GM12878 (cell line): Measurements from ENCODE around the gene BNIP2. TPM values are rescaled to one million over a fixed set of nuclear protein-coding genes. Genes with fewer than 3 reads are reported as not detected.
A peak's percentile ranks its signal among the peaks of the same experiment; 100 is the strongest.

Experiments used
- ASH2L ChIP-seq: fragments of 300-600, 200-600 bp; sonication (generic); IDR thresholded peaks from 2 replicates; pipeline ENCODE4 v1.6.1; 2017; ENCODE audit warnings: low read depth, mild to moderate bottlenecking, borderline replicate concordance
- BMI1 ChIP-seq: fragments of 450-650 bp; IDR thresholded peaks from 2 replicates; pipeline ENCODE4 v1.6.1; 2016; ENCODE audit warnings: mild to moderate bottlenecking, moderate library complexity, borderline replicate concordance
- CHD1 ChIP-seq: IDR thresholded peaks from 2 replicates; pipeline ENCODE4 v1.6.1; 2012; ENCODE audit warnings: low read depth, low read length, improper control_type of control experiment
- ESRRA ChIP-seq: IDR thresholded peaks from 2 replicates; pipeline ENCODE4 v1.6.1; 2012; ENCODE audit warnings: mild to moderate bottlenecking, low read length, improper control_type of control experiment
- FOS ChIP-seq: IDR thresholded peaks from 3 replicates; pipeline ENCODE4 v1.6.1; 2011; ENCODE audit warnings: borderline replicate concordance; ENCODE audit not compliant: insufficient read length; ENCODE audit errors: extremely low read depth
- FOXK2 ChIP-seq: fragments of 450-650 bp; IDR thresholded peaks from 2 replicates; pipeline ENCODE4 v1.6.1; 2017; ENCODE audit warnings: mild to moderate bottlenecking, moderate library complexity
- GABPA ChIP-seq: IDR thresholded peaks from 2 replicates; pipeline ENCODE4 v1.6.1; 2014; ENCODE audit warnings: antibody characterized with exemption, low read depth, mild to moderate bottlenecking, inconsistent platforms
- HDAC6 ChIP-seq: fragments of 200-600 bp; sonication (generic); IDR thresholded peaks from one replicate; pipeline ENCODE4 v1.8.0; 2017; ENCODE audit warnings: antibody characterized with exemption; ENCODE audit not compliant: unreplicated experiment
- IKZF1 ChIP-seq: fragments of 450-650 bp; conservative IDR thresholded peaks from 2 replicates; pipeline ENCODE4 v1.6.1; 2017; ENCODE audit warnings: antibody characterized with exemption, mild to moderate bottlenecking
- IRF4 ChIP-seq: IDR thresholded peaks from 2 replicates; pipeline ENCODE4 v1.6.1; 2011; ENCODE audit warnings: low read depth, low read length
- NFIC ChIP-seq: IDR thresholded peaks from 2 replicates; pipeline ENCODE4 v1.6.1; 2012; ENCODE audit warnings: low read depth, mild to moderate bottlenecking, inconsistent platforms, low read length, moderate library complexity
- RB1 ChIP-seq: fragments of 450-650 bp; formaldehyde crosslinking; IDR thresholded peaks from 2 replicates; pipeline ENCODE4 v1.6.1; 2017; ENCODE audit warnings: mild to moderate bottlenecking, borderline replicate concordance
- RELA ChIP-seq: fragments of 450-650 bp; IDR thresholded peaks from 2 replicates; pipeline ENCODE4 v1.8.0; 2014; ENCODE audit warnings: borderline replicate concordance; ENCODE audit not compliant: partially characterized antibody
- SMC3 ChIP-seq: IDR thresholded peaks from 2 replicates; pipeline ENCODE4 v1.6.1; 2011; ENCODE audit warnings: low read length, improper control_type of control experiment, borderline replicate concordance
- WRNIP1 ChIP-seq: IDR thresholded peaks from 2 replicates; pipeline ENCODE4 v1.6.1; 2011; ENCODE audit warnings: low read depth, low read length, improper control_type of control experiment, borderline replicate concordance
- YY1 ChIP-seq: IDR thresholded peaks from 2 replicates; pipeline ENCODE4 v1.6.1; 2011; ENCODE audit warnings: low read depth, mild to moderate bottlenecking, low read length
- ZNF274 ChIP-seq: IDR thresholded peaks from one replicate; pipeline ENCODE4 v1.8.0; 2011; ENCODE audit not compliant: insufficient read length, insufficient read depth
- ZSCAN29 ChIP-seq: fragments of 450-650 bp; IDR thresholded peaks from 2 replicates; pipeline ENCODE4 v1.6.1; 2017; ENCODE audit warnings: mild to moderate bottlenecking, moderate library complexity
- polyA plus RNA-seq, 11 experiments: library from polyadenylated mRNA; depleted of rRNA in 4 of 11; unstranded in 6 of 11; stranded (reverse) in 5 of 11; fragments of >200 nt; fragmentation: Nextera tagmentation in 4 of 11; fragmentation: Illumina TruSeq in 1 of 11; extraction: Ambion mirVana in 4 of 11; extraction: Trizol in 1 of 11; gene quantifications; 1 replicate in 1 of 11; 2 replicates in 10 of 11; pipeline versions ENCODE4 v1.2.1 to v1.2.3, GENCODE V29; 2011 to 2016; ENCODE audit warnings: inconsistent platforms in 2 of 11, missing spikeins in 2 of 11, low read depth in 1 of 11
- total RNA-seq, 4 experiments: library from RNA; depleted of rRNA in 3 of 4; stranded (reverse); fragments of >200 nt in 3 of 4; fragmentation: Illumina TruSeq in 1 of 4; extraction: Trizol in 1 of 4; gene quantifications; 2 replicates each; pipeline versions ENCODE4 v1.2.1 to v1.2.3, GENCODE V29; 2013 to 2021
- TF ChIP-seq, protein P1 (sequence below): IDR thresholded peaks from 2 replicates; pipeline ENCODE4 v1.6.1; 2012; ENCODE audit warnings: mild to moderate bottlenecking, low read depth, low read length
- TF ChIP-seq, protein P2 (sequence below): fragments of 450-650 bp; IDR thresholded peaks from 2 replicates; pipeline ENCODE4 v1.6.1; 2017; ENCODE audit warnings: mild to moderate bottlenecking, low read depth, inconsistent platforms; ENCODE audit not compliant: poor library complexity, severe bottlenecking
- TF ChIP-seq, protein P3 (sequence below): IDR thresholded peaks from 2 replicates; pipeline ENCODE4 v1.6.1; 2012; ENCODE audit warnings: low read depth, low read length, improper control_type of control experiment
- TF ChIP-seq, protein P4 (sequence below): IDR thresholded peaks from 2 replicates; pipeline ENCODE4 v1.6.1; 2011; ENCODE audit warnings: low read depth, mild to moderate bottlenecking, low read length, moderate library complexity, borderline replicate concordance; ENCODE audit errors: extremely low read depth
- TF ChIP-seq, protein P5 (sequence below): IDR thresholded peaks from 2 replicates; pipeline ENCODE4 v1.6.1; 2012; ENCODE audit warnings: low read depth, low read length, improper control_type of control experiment
- TF ChIP-seq, protein P6 (sequence below): IDR thresholded peaks from 2 replicates; pipeline ENCODE4 v1.6.1; 2012; ENCODE audit warnings: low read depth, low read length, improper control_type of control experiment

Gene BNIP2
- total and polyA plus RNA-seq, 10 of the 15 experiments (the other 5 are each of a cell fraction or from before 2014, with no cell fraction given), result 29.9 to 122 (median 67.7) TPM

DNA sequence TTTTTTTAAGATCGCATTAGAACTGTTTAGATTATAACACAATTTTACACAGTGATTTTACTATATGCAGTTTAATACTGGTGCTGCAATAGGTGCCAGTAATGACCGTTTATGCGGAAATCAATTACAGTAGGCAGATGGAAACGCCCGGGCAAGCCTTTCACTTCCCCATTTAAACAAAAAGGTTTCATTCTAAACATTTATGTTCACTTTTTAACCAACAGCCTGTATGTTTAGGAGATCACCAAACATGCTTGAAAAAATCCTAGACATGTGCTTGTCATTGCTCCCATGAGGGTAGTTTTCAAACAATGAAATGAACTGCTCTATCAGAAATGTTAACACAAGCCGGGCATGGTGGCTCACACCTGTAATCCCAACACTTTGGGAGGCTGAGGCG lies 2.7 kb downstream of the BNIP2 start (continued):
- no peak for TF ChIP-seq GABPA
- no peak for TF ChIP-seq FOS
- TF ChIP-seq SMC3, result no peak
- TF ChIP-seq ASH2L, result no peak
- no peak for TF ChIP-seq NFIC
- TF ChIP-seq FOXK2, result no peak
- TF ChIP-seq YY1, result no peak
- TF ChIP-seq BMI1, result no peak
- no peak for TF ChIP-seq ESRRA
- TF ChIP-seq, protein P1, sequence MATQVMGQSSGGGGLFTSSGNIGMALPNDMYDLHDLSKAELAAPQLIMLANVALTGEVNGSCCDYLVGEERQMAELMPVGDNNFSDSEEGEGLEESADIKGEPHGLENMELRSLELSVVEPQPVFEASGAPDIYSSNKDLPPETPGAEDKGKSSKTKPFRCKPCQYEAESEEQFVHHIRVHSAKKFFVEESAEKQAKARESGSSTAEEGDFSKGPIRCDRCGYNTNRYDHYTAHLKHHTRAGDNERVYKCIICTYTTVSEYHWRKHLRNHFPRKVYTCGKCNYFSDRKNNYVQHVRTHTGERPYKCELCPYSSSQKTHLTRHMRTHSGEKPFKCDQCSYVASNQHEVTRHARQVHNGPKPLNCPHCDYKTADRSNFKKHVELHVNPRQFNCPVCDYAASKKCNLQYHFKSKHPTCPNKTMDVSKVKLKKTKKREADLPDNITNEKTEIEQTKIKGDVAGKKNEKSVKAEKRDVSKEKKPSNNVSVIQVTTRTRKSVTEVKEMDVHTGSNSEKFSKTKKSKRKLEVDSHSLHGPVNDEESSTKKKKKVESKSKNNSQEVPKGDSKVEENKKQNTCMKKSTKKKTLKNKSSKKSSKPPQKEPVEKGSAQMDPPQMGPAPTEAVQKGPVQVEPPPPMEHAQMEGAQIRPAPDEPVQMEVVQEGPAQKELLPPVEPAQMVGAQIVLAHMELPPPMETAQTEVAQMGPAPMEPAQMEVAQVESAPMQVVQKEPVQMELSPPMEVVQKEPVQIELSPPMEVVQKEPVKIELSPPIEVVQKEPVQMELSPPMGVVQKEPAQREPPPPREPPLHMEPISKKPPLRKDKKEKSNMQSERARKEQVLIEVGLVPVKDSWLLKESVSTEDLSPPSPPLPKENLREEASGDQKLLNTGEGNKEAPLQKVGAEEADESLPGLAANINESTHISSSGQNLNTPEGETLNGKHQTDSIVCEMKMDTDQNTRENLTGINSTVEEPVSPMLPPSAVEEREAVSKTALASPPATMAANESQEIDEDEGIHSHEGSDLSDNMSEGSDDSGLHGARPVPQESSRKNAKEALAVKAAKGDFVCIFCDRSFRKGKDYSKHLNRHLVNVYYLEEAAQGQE, result no peak
- TF ChIP-seq, protein P2, sequence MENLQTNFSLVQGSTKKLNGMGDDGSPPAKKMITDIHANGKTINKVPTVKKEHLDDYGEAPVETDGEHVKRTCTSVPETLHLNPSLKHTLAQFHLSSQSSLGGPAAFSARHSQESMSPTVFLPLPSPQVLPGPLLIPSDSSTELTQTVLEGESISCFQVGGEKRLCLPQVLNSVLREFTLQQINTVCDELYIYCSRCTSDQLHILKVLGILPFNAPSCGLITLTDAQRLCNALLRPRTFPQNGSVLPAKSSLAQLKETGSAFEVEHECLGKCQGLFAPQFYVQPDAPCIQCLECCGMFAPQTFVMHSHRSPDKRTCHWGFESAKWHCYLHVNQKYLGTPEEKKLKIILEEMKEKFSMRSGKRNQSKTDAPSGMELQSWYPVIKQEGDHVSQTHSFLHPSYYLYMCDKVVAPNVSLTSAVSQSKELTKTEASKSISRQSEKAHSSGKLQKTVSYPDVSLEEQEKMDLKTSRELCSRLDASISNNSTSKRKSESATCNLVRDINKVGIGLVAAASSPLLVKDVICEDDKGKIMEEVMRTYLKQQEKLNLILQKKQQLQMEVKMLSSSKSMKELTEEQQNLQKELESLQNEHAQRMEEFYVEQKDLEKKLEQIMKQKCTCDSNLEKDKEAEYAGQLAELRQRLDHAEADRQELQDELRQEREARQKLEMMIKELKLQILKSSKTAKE, result no peak
- TF ChIP-seq, protein P3, sequence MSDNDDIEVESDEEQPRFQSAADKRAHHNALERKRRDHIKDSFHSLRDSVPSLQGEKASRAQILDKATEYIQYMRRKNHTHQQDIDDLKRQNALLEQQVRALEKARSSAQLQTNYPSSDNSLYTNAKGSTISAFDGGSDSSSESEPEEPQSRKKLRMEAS, result no peak
- TF ChIP-seq CHD1, result no peak
- no peak for TF ChIP-seq RB1
- TF ChIP-seq IKZF1, result peak; percentile 53; the same call in 1 of the 2 replicates
- TF ChIP-seq, protein P4, sequence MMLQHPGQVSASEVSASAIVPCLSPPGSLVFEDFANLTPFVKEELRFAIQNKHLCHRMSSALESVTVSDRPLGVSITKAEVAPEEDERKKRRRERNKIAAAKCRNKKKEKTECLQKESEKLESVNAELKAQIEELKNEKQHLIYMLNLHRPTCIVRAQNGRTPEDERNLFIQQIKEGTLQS, result no peak
- TF ChIP-seq HDAC6, result no peak
- 0 out of 2 replicates have a peak, but pooled peaks have one; percentile 7 for TF ChIP-seq ZSCAN29
- TF ChIP-seq, protein P5, sequence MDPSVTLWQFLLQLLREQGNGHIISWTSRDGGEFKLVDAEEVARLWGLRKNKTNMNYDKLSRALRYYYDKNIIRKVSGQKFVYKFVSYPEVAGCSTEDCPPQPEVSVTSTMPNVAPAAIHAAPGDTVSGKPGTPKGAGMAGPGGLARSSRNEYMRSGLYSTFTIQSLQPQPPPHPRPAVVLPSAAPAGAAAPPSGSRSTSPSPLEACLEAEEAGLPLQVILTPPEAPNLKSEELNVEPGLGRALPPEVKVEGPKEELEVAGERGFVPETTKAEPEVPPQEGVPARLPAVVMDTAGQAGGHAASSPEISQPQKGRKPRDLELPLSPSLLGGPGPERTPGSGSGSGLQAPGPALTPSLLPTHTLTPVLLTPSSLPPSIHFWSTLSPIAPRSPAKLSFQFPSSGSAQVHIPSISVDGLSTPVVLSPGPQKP, result no peak
- TF ChIP-seq ZNF274, result no peak
- TF ChIP-seq, protein P6, sequence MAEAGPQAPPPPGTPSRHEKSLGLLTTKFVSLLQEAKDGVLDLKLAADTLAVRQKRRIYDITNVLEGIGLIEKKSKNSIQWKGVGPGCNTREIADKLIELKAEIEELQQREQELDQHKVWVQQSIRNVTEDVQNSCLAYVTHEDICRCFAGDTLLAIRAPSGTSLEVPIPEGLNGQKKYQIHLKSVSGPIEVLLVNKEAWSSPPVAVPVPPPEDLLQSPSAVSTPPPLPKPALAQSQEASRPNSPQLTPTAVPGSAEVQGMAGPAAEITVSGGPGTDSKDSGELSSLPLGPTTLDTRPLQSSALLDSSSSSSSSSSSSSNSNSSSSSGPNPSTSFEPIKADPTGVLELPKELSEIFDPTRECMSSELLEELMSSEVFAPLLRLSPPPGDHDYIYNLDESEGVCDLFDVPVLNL, result no peak
- no peak for TF ChIP-seq RELA
- TF ChIP-seq IRF4, result 0 out of 2 replicates have a peak, but pooled peaks have one; percentile 26
- TF ChIP-seq WRNIP1, result no peak
